Activated effector memory CD4-positive, alpha-beta T cell treated with anti-CD3 and anti-CD28 coated beads, Interleukin-2, amount 50 U/mL, for 16 hours (primary cell): ENCODE results near the gene EIF5B.

Experiments used
- DNase-seq: peaks from one replicate; pipeline ENCODE4 v3.0.0-alpha.2; 2020

Gene EIF5B

DNA sequence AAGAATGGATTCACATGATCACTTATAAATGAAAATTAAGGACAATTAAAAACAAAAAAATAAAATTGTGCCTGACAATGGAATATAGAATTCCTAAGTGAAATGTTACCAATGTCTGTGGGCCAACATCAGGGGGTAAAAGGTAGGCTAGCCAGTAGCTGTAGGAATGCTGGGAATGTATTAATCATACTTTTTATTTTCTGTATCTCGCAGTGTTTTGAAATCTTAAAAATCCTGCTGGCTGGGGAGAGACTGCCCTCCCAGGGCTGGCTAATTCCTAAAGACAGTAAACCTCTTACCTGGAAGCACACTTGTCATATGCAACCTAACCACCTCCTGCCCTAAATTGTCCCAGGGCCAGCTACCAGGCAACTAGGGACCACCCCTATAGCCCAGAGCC lies 82.8 kb downstream of the EIF5B start:
- no peak for DNase-seq

DNA sequence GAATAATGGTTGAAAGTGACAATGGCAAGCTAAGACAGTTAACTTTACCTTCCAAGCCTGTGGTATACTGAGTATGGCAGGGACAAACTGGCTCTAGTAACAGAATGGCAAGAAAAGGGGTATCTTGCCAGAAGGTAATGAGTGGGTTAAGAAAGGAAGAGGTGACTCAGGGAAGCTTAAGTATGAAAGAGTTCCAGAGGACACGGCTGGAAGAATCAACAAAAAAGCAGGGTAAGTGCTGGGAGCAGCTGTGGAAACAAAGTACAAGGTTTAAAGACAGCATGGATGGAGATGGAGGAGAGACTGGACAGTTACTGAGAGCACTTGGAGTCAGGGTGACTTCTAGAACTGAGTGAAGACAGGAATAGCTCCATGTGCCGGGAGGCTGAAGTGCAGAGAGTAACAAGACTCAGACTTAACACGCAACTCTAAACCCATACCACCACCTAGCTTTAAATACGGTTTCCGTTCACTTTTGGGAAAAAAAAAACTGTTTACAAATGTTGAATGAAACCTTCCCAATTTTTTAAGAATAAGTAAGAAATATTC lies 83.6 kb downstream of the EIF5B start:
- DNase-seq = no peak

DNA sequence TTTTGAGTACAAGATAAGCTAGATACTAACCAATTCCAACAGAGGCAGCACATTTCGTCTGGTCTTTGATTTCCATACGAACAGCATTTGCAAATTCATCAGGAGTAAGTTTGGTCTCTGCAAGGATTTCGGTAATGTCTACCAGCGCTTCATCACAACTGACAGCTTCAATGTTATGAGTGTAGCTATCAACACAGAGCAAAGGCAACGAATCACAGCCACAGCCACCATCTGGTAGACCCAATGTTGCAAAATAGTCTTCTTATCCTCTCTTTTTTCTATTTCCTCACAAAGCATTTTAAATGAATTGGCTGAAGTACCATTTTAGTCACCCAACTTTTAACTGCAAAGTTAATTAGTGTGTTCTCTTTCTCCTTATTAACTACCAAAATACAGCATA lies 84.3 kb downstream of the EIF5B start:
- DNase-seq = no peak

DNA sequence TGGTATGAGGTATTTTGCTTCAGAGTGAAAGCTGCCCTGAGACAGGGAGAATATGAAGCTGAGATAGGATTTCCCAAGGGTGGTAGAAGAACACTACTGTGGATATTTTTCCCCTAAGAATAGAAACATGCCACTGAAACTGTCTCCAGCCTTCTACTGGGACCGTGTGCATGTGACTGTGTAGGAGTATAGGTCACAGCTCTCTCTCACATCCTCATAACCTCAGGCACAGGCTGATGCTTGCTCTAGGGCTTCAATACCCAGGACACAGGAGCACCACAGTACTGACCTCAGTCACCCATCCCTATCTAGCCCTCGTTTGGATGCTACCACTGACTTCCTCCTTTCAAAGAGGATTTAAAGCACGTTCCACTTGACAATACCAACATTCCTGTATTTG lies 85.4 kb downstream of the EIF5B start:
- no peak for DNase-seq

DNA sequence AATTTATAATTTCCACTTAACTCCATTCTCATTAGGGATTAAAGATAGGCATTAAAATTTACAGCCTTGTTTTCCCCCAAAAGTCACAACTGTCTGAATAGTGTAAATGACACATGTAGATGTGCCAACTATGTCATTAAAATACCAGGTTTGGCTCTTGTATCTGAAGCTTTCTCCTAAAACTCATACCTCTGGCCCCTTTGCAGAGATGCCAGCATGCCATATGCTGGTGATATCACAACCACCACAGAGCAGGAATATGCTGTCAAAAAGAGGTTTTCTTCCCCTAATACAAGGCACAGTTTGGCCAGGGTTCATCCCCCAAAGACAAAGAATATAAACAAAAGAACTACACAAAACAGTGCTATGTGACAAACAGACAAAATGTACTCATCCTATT lies 87.2 kb downstream of the EIF5B start:
- no peak for DNase-seq

DNA sequence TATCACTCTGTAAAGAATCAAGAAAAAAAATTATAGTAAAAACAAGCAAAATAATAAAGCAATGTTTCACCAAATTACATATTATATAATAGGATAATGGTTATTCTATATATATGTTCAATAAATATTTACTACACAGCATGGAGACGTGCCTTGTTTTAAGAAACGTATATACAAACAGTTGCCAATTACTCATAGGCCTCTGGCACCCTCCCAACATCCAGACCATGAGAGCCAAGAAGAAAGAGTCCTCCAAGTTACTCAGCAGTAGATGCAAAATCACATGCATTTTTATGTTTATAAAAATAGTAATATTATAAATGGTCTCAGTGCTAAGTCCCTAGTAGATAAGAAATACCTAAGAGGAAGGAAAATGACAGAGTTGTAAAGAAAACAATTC lies 87.8 kb downstream of the EIF5B start:
- no peak for DNase-seq

DNA sequence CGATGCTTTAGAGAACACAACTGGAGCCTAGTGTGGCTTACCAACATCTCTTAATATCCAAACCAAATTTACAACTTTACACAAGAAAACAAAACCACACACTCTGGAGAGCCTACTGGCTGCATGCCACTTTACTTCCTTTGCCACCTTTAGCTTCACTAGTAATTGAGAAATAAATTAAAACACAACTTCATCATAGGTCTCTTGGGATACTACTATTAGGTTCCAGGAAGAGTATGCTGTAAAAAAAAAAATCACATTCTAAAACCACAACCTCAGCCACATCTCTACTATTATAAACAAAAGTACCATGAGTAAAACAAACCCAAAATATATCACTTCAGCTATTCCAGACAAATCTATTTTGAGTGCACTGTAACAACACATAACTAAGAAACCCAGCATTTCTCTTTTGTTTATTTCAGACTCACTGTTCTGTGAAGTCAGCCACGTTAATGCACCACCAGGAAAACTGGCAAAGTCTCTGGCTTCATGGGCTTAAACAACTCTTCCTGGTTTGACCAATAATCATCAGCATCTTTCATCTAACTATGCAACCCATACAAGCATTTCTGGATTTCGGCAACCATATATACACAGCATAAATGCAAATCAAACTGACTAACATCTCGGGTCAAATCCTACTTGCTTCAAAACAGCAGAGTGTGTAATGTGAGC lies 93.6 kb downstream of the EIF5B start:
- no peak for DNase-seq

DNA sequence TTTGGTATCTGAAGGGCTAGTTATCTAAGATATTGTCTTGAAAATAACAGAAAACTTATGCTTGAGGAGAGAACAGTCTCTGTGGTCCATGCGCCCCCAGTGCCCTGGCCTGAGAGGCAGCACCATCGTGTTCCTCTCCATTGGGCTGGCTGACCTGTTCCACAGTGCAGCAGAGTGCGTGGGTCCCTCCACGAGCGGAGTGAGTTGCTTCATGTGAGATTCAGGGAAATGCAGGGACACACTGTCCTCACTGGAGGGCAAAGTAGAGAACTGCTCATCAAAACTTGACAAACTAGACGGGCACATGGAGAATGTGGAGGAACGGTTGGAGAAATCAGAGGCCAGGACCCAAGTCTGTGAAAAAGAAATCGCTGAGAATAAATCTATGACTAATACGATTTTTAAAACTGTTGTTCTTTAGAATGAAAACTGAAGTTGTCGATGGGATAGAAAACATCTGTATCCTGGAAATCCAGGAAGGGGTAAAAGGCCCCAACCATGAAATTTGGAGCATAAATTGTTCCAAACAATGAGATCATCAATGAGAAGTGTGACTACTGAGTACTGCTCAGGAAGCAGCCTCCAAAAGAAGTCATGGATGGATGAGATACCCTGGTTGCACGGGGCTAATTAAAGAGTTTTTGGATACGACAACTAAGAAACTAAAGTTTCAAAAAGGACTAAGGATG lies 94.5 kb downstream of the EIF5B start:
- no peak for DNase-seq

DNA sequence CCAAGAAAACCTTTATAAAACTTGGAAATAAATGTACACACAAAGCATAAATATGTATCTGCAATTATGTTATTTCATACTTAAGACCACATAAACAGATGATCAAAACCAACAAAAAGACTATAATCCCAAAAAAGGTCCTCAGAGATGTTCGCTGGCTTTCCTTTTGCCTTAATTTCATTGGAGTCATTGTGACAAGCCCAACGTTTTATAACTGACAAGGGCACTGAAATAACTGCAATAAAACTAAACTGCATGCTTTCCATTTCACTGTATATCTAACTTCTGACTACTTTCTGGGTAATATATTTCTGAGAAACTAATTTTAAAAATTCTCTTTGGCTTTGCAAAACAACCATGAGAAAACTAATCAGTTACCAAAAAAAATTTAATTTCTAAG lies 96.2 kb downstream of the EIF5B start:
- no peak for DNase-seq

DNA sequence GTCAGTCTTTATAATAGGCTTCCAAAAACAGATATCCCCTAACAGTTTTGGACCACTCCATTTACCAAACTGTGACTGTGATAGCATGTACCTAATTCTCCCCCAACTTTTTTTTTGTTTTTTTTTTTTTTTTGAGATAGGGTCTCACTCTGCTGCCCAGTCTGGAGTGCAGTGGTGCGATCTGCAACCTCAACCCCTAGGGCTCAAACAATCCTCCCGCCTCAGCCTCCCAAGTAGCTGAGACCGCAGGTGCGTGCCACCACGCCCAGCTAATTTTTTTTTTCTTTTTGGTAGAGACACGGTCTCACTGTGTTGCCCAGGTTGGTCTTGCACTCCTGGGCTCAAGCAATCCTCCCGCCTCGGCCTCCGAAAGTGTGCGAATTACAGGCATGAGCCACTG lies 99.7 kb downstream of the EIF5B start:
- DNase-seq = no peak

DNA sequence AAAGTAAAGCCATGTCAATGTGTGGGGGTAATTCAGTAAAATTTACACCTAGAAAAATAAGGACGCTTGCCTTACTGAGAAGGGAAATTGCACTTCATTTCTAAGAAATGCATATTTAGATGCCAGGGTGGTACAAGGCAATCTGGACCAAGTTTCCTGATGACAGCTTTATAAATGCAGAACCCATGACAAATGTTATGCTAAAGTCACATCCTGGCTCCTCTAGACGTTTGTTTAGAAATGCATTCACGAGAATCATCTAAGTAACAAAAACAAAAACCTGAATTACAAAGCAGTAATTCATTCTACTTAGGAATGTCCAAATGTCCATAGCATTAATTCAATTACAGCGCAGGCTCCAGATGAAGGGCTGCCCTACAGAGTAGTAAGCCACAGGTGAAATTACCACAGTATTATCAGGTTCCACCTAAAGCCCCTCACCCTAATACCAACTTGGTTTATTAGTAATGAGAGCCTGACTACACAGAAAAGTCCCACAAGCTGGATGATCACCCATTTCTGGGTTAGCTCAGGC lies 102.8 kb downstream of the EIF5B start:
- DNase-seq = no peak

DNA sequence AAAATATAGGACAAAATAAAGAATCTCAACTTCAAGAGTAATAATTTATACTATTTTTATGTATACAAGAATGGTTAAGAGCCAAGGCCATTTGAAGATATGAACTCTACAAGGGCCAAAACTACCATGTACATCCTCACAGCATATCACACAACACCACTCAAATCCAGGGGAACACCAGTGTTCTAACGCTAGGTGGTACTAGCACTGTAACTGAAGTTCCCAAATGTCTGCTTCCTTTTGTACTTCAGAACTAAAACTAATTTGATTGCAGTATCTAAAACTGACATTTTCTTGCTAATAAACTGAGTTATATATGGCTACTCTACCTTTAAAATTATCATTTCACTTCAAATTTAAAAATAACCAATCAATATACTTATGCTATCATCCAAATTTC lies 105.6 kb downstream of the EIF5B start:
- DNase-seq = no peak

DNA sequence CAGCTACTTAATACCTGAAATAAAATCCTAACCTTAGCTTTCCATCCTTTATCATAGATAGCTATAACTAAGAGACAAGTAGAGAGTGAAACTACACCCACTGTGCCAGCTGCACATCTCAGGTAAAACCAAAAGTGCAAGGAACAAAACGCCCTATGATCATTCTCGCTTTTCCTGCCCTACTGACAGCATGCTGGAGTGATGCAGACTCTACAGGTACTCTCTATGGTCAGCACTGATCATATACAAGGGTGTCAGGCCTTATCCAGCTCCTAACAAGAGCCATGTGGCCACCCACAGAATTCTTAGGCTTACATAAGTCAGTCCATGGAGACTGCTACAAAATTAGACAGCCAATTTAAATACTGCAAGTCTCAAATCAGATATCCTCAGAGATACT lies 107.0 kb downstream of the EIF5B start:
- no peak for DNase-seq

DNA sequence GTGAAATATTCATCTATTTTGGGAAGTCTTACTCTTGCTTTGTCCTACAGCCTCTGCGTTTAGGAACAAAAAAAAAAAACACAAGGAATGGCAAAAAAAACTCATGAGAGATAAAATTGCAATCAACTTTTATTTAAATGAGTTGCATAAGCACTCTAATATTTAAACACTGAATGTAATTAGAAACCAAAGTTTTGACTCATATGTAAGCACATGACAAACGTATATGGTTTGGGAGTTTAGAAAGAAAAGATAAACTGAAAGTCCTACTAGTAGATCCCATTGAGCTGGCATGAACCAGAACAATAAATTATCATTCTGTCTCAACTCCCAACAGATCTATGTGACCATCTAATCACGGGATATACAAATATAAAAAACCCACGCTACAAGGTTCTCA lies 107.9 kb downstream of the EIF5B start:
- DNase-seq = no peak

DNA sequence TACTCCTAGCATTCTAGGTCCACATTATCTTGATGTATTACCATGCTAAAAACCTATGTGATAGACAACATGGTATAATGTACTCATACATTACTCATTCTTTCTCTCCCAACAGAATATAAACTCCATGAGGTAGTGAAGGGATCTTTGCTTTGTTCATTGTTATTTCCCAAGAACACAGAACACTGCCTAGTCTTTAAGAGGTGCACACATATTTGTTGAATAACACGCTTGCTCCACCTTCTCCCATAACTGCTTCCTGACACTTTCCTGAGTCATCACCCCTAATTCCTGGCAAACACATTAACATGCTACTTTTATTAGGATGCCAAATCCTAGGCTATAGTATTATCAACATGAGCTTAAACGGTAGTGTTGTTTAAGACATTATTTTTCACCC lies 111.4 kb downstream of the EIF5B start:
- DNase-seq = no peak

DNA sequence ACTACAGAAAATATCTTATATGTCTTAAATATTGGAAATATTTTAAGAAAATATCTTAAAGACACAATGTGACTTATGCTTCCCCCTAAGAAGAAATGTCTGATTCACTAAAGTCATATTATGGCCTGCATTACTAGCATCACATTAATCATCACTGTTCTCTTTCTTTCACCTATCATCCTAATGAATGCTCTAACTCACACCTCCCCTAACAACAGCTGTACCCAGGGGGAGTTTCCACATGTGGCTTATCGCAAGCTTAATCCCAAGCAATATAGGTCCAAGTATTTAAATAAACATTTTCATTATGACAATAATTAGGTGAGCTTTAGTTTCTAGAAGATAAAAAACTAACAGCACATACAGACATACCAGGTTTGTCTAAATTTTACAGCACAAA lies 113.0 kb downstream of the EIF5B start:
- no peak for DNase-seq
